Glomerular endothelial cell (primary cell): ENCODE measurements around the gene TMEM18. TPM values are rescaled to one million over a fixed set of nuclear protein-coding genes. Genes with fewer than 3 reads are reported as not detected.
"Not testable (repeated sequence)": the region's sequence is repeated elsewhere in the genome, so short reads cannot be mapped to it uniquely, and the experiment has no call there.

Experiments used
- DNase-seq: peaks from one replicate; pipeline ENCODE4 v3.0.0-alpha.2; 2011; ENCODE audit warnings: low read depth, low spot score; ENCODE audit errors: extremely low read depth
- total RNA-seq: library from RNA; depleted of rRNA; stranded (reverse); fragments of >200 nt; gene quantifications from 2 replicates; pipeline ENCODE4 v1.2.3, GENCODE V29; 2015

Gene TMEM18
- total RNA-seq, 1 donor from 2014 or later: 13.5 TPM

DNA sequence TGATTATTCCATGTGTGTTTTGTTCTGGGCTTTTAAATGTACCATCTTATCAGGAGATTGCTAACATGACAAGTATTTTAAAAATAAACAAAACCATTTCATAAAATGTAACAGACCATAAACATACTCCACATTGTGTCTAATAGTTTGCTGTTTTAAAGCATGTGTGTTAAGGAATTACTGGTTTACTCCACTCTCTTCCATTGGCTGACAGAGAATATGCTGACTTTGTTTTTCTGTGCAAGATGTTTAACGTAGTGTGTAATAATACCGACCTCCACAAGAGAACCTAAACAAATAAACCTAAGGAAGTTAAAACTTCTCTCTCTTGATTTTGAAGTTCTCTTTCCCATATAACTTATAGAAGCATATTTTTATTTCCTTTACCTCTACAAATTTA, 17.0 kb upstream of the TMEM18 start:
- no peak for DNase-seq

GRCh38 chr2:693606-694005, 16.4 kb upstream of the TMEM18 start:
- DNase-seq: no peak

DNA sequence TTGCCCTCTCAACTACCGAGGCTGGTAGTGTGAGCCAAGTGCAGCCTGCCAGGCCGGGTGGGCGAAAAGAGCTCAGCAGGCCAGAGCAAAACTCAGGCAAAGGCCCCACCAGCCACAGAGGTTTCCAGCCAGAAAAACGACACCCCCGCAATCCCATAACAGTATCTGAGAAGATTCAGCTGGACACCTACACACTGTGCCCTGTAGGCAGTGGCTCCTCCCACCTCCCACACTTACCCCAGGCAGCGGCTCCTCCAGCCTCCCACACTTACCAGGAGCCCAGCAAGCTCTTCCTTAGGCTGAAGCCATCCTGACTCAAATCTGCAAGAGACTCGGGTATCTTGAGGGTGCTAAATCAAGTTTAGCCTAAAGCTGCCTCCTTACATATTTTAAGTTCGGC, 15.6 kb upstream of the TMEM18 start:
- no peak for DNase-seq

DNA sequence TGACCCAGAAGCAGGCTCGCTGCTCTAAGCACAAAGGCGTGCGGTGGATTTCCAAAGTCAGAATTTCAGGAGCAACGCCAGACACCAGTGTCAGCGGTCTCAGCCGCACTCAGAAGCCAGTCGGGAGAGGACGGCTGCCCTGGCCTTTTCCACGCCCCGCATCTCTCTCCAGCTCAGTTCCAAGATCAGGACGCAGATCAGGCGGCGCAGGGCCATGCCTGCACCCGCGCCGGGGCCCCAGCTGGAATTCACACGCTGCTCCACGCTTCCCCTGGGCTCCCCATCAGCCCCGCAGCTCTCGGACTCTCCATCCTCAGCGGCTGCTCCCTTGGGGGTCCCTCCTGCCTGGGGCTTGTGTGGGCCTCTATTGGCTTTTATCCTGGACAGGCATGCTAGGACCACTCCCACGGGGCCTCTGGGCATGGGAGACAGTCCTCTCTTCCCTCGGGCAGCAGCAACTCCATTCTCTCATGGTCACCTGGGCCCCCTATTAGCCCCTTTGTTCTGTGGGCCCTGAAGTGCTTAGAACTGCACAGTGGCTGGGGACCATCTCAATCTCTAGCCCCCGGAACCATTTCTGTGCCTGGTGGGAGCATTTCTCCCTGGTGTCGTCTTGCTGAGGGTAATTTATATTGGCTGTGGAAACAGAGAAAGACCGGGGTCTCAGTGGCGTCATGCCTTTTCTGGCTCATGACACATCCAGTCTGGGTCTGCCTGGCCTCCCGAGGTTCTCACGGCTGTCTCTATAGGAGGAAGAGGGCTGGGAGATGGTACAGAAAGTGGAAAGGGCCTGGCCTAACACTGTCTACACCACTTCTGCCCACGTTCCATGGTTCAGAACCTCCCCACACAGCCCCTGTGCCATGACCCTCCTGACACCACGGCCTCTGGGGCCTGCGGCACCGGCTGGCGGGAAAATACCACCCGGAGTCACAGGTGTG, 14.9 kb upstream of the TMEM18 start:
- no peak for DNase-seq

- DNase-seq: no peak
These were observed 13.6 kb upstream of the TMEM18 start for GRCh38 chr2:690799-691198.

DNA sequence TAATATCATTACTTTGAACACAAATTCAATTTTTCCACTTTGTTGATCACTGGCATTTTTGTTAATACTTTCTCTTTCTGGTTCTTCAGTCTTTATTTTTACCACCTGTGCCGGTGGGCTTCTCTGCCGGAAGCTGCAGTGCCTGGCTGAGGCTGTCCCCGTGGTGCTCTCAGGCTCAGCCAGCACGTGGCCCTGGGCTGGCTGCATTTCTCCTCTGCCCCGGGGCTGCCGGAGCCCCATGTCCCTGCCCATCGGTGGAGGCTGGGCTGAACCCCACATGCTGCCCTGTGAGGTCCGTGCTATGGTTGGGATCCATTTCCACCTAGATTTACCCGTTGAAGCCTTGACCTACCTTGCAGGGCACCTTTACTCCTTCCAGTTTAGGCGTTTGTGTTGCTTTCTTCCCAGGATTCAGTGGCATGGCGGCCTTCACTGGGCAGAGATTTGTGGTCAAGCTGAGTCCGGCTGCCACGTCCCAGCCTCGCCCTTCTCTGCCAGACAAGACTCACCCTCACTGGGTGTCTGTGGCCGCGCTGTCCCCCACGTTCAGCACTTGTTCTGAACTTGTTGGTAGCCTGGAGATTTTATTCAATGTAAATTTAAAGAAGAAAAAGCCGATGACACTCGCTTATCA, 12.8 kb upstream of the TMEM18 start:
- DNase-seq: no peak

DNA sequence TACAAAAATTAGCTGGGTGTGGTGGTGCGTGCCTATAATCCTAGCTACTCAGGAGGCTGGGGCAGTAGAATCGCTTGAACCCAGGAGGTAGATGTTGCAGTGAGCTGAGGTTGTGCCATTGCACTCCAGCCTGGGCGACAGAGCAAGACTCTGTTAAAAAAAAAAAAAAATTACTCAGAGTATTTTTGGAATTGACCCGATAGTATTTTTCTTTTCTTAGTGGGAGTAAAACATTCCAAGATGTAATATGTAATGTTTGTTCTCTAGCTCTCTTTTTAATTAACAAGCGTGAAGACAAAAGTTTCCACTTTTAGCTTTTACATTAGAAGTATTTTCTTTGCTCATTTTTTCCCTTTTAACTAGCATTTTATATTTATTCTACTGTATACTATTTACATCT, 12.0 kb upstream of the TMEM18 start:
- DNase-seq: no peak

DNA sequence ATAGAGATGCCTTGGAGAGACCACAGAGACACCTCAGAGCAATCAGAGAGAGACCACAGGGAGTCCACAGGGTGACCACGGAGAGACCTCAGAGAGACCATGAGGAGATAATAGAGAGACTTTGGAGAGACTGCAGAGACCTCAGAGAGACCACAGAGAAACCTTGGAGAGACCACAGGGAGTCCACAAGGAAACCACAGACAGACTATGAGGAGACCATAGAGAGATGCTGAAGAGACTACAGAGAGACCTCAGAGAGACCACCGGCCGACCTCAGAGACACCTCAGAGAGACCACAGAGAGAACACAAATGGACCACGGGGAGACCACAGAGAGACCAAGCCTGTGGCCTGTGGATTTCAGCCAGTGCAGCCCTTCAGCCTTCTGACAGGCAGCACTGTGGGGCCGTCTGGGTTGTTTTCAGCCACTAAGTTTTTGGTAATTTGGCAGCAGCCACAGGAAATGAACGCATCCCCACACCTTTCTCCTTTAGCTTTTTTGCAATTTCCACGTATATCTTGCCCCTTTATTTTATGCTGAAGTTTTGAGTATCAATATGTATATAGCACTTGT, 11.4 kb upstream of the TMEM18 start:
- no peak for DNase-seq

- no peak for DNase-seq
These were observed 8.2 kb upstream of the TMEM18 start for GRCh38 chr2:685421-685820.

GRCh38 chr2:684913-685312, 7.7 kb upstream of the TMEM18 start:
- not testable (repeated sequence) for DNase-seq

DNA sequence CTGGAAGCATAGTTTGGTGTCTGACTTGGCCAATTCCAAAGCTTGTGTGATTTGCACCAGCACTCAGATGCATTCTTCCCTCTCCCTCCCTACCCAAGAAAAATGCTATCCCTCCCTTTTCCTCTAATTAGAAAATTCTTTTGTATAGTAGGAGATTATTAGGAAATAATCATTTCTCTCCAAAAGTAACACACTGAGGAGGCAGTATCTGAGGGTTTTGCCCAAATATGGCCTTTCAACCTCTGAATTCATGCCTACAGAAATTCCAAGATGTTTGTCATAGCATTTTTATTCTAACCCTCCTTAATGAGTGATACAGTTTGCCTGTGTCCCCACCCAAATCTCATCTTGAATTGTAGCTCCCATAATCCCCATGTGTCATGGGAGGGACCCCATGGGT, 5.0 kb upstream of the TMEM18 start:
- DNase-seq: no peak

- DNase-seq: no peak
These were observed 4.1 kb upstream of the TMEM18 start for GRCh38 chr2:681312-681711.

DNA sequence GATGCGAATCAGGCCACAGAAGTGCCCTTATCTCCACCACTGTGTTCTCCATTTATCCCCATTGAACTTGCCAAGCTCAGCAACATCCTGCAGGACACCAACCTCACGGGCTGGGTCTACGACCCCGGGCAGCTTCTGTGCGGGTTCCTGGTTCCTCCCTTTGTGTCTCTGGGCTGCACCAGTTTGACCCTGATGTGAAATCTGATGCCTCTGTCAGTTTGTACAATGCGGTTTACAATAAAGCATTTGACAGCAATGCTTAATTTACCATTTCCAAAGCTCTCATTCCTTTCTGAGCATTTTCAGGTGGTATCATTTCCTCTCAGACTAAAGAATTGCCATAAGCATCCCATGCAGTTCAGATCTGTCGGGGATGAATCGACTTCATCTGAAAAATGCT, 3.3 kb upstream of the TMEM18 start:
- no peak for DNase-seq

GRCh38 chr2:678964-679363, 1.8 kb upstream of the TMEM18 start:
- no peak for DNase-seq

DNA sequence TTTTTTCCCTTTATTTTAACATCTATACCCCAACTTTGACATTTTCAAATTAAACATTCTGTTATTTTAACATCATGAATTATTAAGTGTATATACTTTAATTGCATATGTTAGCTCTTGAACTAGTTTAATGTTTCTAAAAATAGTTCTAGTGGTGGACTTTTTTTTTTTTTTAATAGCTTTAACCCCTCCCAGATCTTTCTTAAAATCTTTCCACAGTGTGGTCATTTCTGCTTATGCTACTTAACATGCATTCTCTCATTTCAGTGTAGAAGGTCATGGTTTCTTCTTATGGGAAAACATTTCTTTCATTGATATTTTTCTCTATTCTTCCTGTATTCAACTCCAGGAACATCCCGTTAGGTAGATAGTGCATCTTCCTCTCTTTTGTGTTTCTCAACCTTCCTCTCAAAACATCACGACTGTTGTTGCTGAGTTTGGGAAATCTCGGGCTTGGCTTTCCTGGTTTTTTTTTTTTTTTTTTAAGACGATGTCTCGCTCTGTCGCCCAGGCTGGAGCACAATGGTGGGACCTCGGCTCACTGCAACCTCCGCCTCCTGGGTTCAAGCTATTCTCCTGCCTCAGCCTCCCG, 849 bp upstream of the TMEM18 start:
- DNase-seq: no peak

GRCh38 chr2:676647-677055, 555 bp downstream of the TMEM18 start:
- no peak for DNase-seq

- no peak for DNase-seq
These were observed 1.1 kb downstream of the TMEM18 start for GRCh38 chr2:675982-676646.

- no peak for DNase-seq
These were observed 1.7 kb downstream of the TMEM18 start for GRCh38 chr2:675460-675859.

DNA sequence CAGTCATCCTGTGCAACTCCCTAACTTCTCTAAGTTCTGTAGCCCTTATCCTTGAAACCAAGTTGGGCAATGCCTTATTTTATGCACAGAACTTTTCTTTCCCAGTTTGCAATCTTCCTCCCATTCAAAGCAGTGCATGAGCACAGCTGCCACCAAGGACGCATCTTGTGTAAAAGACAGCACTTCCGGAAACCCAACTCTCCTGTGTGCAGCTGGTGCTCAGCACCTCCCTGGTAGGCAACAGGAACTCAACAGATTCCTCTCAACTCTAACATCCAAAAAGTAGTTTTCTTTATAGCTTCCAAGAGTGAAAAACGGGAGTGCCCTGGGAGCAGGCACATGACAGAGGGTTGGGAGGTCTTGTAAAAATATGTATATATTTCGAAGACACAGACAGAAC, 2.2 kb downstream of the TMEM18 start:
- no peak for DNase-seq

DNA sequence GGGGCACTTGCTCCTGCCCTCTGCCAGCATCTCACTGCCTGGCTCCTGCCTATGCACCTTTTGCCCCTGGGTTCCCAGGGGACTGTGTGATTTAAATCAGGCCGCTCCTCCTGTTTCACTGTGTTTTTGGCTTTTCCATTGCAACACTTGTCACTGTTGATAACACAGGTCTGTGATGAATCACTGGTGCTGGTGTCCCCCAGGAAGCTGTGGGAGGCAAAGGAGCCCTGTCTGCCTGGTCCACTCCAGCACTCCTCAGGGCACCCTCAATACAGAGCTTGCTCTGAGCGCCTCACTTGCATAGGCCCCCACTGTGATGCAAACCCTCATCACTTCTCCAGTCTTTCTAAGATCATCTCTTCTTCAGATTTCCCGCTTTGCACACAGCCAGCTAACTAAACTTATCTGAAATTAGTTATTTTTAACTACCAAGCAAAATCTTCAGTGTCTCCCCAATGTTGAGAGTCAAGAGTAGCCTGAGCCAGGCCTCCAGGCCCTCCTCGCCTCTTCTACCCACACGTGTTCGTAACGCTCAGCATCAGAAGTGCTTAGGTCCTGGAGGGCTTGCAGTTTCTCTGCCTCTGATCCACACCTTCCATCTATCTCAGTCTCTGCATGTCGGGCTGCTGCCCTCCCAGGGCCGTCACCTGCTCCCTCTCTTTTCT, 2.8 kb downstream of the TMEM18 start:
- no peak for DNase-seq
